ENCODE data around the gene SNX30.

The SNX30 gene

GRCh38 chr9:112884101-112884500, 133.5 kb downstream of the SNX30 start:
- Histone ChIP-seq H3K4me3 (ENCODE audit: low read depth, low read length) (no peak overlapping the region), H3K27ac (no peak overlapping the region), H3K36me3 (replicated peaks) (no peaks in the 10 kb centered on the region), H3K27me3 (replicated peaks) (no peaks in the 10 kb centered on the region)
- in situ Hi-C loops (cut with HindIII; ENCODE audit: low pct_ligation_motif_present, low sequenced_read_pairs) = no loop called here
- DNase-seq = peak; percentile 9
- TF ChIP-seq, protein P1, sequence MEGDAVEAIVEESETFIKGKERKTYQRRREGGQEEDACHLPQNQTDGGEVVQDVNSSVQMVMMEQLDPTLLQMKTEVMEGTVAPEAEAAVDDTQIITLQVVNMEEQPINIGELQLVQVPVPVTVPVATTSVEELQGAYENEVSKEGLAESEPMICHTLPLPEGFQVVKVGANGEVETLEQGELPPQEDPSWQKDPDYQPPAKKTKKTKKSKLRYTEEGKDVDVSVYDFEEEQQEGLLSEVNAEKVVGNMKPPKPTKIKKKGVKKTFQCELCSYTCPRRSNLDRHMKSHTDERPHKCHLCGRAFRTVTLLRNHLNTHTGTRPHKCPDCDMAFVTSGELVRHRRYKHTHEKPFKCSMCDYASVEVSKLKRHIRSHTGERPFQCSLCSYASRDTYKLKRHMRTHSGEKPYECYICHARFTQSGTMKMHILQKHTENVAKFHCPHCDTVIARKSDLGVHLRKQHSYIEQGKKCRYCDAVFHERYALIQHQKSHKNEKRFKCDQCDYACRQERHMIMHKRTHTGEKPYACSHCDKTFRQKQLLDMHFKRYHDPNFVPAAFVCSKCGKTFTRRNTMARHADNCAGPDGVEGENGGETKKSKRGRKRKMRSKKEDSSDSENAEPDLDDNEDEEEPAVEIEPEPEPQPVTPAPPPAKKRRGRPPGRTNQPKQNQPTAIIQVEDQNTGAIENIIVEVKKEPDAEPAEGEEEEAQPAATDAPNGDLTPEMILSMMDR (IDR thresholded peaks at IDR 0.05; ENCODE audit: low read depth, low read length, missing control alignments) = no peak

DNA sequence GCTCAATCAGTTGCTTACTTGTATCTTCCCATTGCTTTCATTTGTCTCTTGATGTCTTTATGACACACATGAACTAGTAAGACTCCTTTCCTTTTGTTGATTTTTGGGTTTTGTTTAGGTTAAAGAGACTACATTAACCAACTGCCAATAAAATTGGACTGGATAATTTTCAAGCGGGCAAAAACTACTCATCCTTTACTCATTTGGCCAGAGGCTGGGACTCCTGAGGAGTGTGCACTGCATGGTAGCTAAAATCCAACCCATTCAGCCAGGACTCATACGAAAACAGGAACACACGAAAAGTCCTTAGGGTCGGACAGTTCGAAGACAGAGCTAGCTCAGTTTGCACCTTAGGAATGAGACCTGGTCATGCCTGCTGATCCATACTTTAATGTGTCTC, 134.2 kb downstream of the SNX30 start:
- Histone ChIP-seq H3K4me3 (ENCODE audit: low read depth, low read length) (no peak overlapping the region), H3K27ac (no peak overlapping the region), H3K27me3 (replicated peaks) (no peaks in the 10 kb centered on the region), H3K36me3 (replicated peaks) (no peaks in the 10 kb centered on the region)
- DNase-seq = no peak
- in situ Hi-C loops (cut with HindIII; ENCODE audit: low pct_ligation_motif_present, low sequenced_read_pairs) = no loop called here
- TF ChIP-seq, protein P1 (IDR thresholded peaks at IDR 0.05; ENCODE audit: low read depth, low read length, missing control alignments) = no peak

- Histone ChIP-seq H3K27me3 (replicated peaks) (peaks cover 6% of the 10 kb centered on the region), H3K36me3 (replicated peaks) (no peaks in the 10 kb centered on the region), H3K27ac (no peak overlapping the region), H3K4me3 (ENCODE audit: low read depth, low read length) (no peak overlapping the region)
- in situ Hi-C loops (cut with HindIII; ENCODE audit: low pct_ligation_motif_present, low sequenced_read_pairs) = no loop called here
- no peak for DNase-seq
- TF ChIP-seq, protein P1 (IDR thresholded peaks at IDR 0.05; ENCODE audit: low read depth, low read length, missing control alignments) = no peak
These were observed 134.8 kb downstream of the SNX30 start for GRCh38 chr9:112885324-112885723.

DNA sequence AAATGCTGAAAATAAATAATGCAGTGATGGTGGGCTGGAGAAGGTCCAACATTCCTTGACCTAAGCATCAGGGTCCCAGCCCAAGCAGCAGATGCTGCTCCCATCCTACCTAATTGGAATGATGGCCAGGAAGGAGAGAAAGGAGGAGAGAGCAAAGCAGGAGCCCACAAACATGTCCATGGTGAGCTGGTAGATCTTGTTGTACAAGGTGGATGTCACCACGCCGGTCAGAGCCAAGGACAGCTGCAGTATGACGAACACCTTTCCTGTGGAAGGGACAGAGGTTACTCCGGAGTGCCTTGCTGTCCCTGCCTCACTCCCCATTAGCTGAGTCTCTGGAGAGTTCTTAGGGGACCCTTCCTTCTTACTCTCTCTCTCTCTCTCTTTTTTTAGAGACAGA, 135.8 kb downstream of the SNX30 start:
- no peak overlapping the region for H3K4me3 ChIP-seq (ENCODE audit: low read depth, low read length)
- H3K27me3 ChIP-seq (replicated peaks) = peaks cover 15% of the 10 kb centered on the region
- TF ChIP-seq, protein P1 (IDR thresholded peaks at IDR 0.05; ENCODE audit: low read depth, low read length, missing control alignments) = no peak
- DNase-seq = no peak
- in situ Hi-C loops (cut with HindIII; ENCODE audit: low pct_ligation_motif_present, low sequenced_read_pairs) = no loop called here
- no peak overlapping the region for H3K27ac ChIP-seq
- no peaks in the 10 kb centered on the region for H3K36me3 ChIP-seq (replicated peaks)

DNA sequence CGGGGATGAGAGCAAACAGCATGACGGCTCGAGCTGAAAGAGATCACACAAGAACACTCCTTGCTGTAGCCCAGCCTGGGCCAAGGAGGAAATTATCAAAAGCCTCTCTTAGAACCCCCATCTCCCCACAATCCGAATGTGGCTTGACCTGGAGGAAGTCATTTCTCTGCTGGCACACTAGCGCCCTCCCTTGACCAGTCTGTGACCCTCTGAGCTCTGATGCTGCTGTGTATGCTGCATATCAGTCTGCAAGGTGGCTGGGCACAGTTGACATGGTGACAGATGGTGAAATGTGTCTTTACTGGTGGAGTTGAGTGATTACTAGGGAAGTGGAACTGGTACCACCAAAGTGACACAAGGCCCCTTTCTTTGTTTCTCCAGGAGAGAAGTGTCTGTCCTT, 136.8 kb downstream of the SNX30 start:
- Histone ChIP-seq H3K27ac (no peak overlapping the region), H3K27me3 (replicated peaks) (peaks cover 16% of the 10 kb centered on the region), H3K4me3 (ENCODE audit: low read depth, low read length) (no peak overlapping the region), H3K36me3 (replicated peaks) (no peaks in the 10 kb centered on the region)
- in situ Hi-C loops (cut with HindIII; ENCODE audit: low pct_ligation_motif_present, low sequenced_read_pairs) = no loop called here
- DNase-seq = no peak
- TF ChIP-seq, protein P1 (IDR thresholded peaks at IDR 0.05; ENCODE audit: low read depth, low read length, missing control alignments) = peak; percentile 24

All from brain microvascular endothelial cell (primary cell).